ENCODE results near the gene TSPEAR. TPM values are rescaled to one million over a fixed set of nuclear protein-coding genes. Genes with fewer than 3 reads are reported as not detected.
"Not testable (repeated sequence)": the region's sequence is repeated elsewhere in the genome, so short reads cannot be mapped to it uniquely, and the experiment has no call there.

Gene TSPEAR
- total RNA-seq, 2 experiments from 2014 or later, result not detected

- Mint-ChIP-seq H3K9me3 (peaks cover 17% of the 10 kb centered on the region), H3K4me1 (peaks cover 20% of the 10 kb centered on the region), H3K4me3 (no peak overlapping the region), H3K27ac (no peak overlapping the region), H3K27me3 (peaks cover 37% of the 10 kb centered on the region), H3K36me3 (peaks cover 6% of the 10 kb centered on the region)
- DNase-seq, result no peak
These were observed 16.6 kb downstream of the TSPEAR start for GRCh38 chr21:44694776-44695175.

- peaks cover 17% of the 10 kb centered on the region for H3K9me3 Mint-ChIP-seq
- H3K27me3 Mint-ChIP-seq, result peaks cover 22% of the 10 kb centered on the region
- no peak overlapping the region for H3K27ac Mint-ChIP-seq
- H3K36me3 Mint-ChIP-seq, result peaks cover 6% of the 10 kb centered on the region
- H3K4me3 Mint-ChIP-seq, result no peak overlapping the region
- peaks cover 16% of the 10 kb centered on the region for H3K4me1 Mint-ChIP-seq
- no peak for DNase-seq
These were observed 18.4 kb downstream of the TSPEAR start for GRCh38 chr21:44692798-44693512.

GRCh38 chr21:44691686-44692085, 19.7 kb downstream of the TSPEAR start:
- H3K27ac Mint-ChIP-seq, result no peak overlapping the region
- H3K9me3 Mint-ChIP-seq, result peaks cover 17% of the 10 kb centered on the region

GRCh38 chr21:44689740-44690139, 21.6 kb downstream of the TSPEAR start:
- H3K36me3 Mint-ChIP-seq, H3K27me3 Mint-ChIP-seq, H3K27ac Mint-ChIP-seq, DNase-seq, H3K4me3 Mint-ChIP-seq: not testable (repeated sequence)
- H3K9me3 Mint-ChIP-seq, result peaks cover 17% of the 10 kb centered on the region
- peaks cover 18% of the 10 kb centered on the region for H3K4me1 Mint-ChIP-seq

More at GRCh38 chr21:44691686-44692085, 19.7 kb downstream of the TSPEAR start:
- H3K4me1 Mint-ChIP-seq, result peaks cover 12% of the 10 kb centered on the region
- no peak for DNase-seq
- H3K36me3 Mint-ChIP-seq, result peaks cover 6% of the 10 kb centered on the region
- no peak overlapping the region for H3K4me3 Mint-ChIP-seq
- peaks cover 9% of the 10 kb centered on the region for H3K27me3 Mint-ChIP-seq

GRCh38 chr21:44687671-44688070, 23.7 kb downstream of the TSPEAR start:
- peaks cover 7% of the 10 kb centered on the region for H3K9me3 Mint-ChIP-seq
- no peak overlapping the region for H3K4me3 Mint-ChIP-seq
- H3K27ac Mint-ChIP-seq, result no peak overlapping the region
- no peak for DNase-seq
- peaks cover 1% of the 10 kb centered on the region for H3K36me3 Mint-ChIP-seq
- no peaks in the 10 kb centered on the region for H3K27me3 Mint-ChIP-seq
- H3K4me1 Mint-ChIP-seq, result peaks cover 18% of the 10 kb centered on the region

- no peak overlapping the region for H3K4me3 Mint-ChIP-seq
- peaks cover 3% of the 10 kb centered on the region for H3K9me3 Mint-ChIP-seq
- peaks cover 17% of the 10 kb centered on the region for H3K4me1 Mint-ChIP-seq
- no peaks in the 10 kb centered on the region for H3K36me3 Mint-ChIP-seq
- H3K27ac Mint-ChIP-seq, result no peak overlapping the region
- H3K27me3 Mint-ChIP-seq, result no peaks in the 10 kb centered on the region
- no peak for DNase-seq
These were observed 24.4 kb downstream of the TSPEAR start for GRCh38 chr21:44686843-44687561.

GRCh38 chr21:44686000-44686781, 25.2 kb downstream of the TSPEAR start:
- no peak for DNase-seq
- H3K36me3 Mint-ChIP-seq, result no peaks in the 10 kb centered on the region
- peaks cover 8% of the 10 kb centered on the region for H3K4me1 Mint-ChIP-seq
- H3K4me3 Mint-ChIP-seq, result no peak overlapping the region
- no peak overlapping the region for H3K27ac Mint-ChIP-seq
- H3K27me3 Mint-ChIP-seq, result no peaks in the 10 kb centered on the region
- no peaks in the 10 kb centered on the region for H3K9me3 Mint-ChIP-seq

GRCh38 chr21:44685050-44685449, 26.3 kb downstream of the TSPEAR start:
- H3K27ac Mint-ChIP-seq, H3K36me3 Mint-ChIP-seq, H3K4me3 Mint-ChIP-seq, H3K4me1 Mint-ChIP-seq, DNase-seq, H3K9me3 Mint-ChIP-seq, H3K27me3 Mint-ChIP-seq: not testable (repeated sequence)

- Mint-ChIP-seq H3K9me3 (peaks cover 1% of the 10 kb centered on the region), H3K36me3 (no peaks in the 10 kb centered on the region), H3K4me1 (peaks cover 6% of the 10 kb centered on the region), H3K27ac (no peak overlapping the region), H3K4me3 (no peak overlapping the region), H3K27me3 (no peaks in the 10 kb centered on the region)
- no peak for DNase-seq
These were observed 26.9 kb downstream of the TSPEAR start for GRCh38 chr21:44684483-44684882.

GRCh38 chr21:44684077-44684476, 27.3 kb downstream of the TSPEAR start:
- Mint-ChIP-seq H3K4me1 (peaks cover 6% of the 10 kb centered on the region), H3K9me3 (peaks cover 1% of the 10 kb centered on the region), H3K27ac (no peak overlapping the region), H3K4me3 (no peak overlapping the region), H3K27me3 (no peaks in the 10 kb centered on the region), H3K36me3 (no peaks in the 10 kb centered on the region)
- no peak for DNase-seq

- H3K27ac Mint-ChIP-seq, result no peak overlapping the region
These were observed 28.7 kb downstream of the TSPEAR start for GRCh38 chr21:44682580-44683151.

GRCh38 chr21:44681861-44682579, 29.4 kb downstream of the TSPEAR start, which contains the start of gene KRTAP12-1:
KRTAP12-1 (minus strand) TSS chr21:44682163; CDS start chr21:44682123, 40 bp downstream.
- DNase-seq, result no peak
- Mint-ChIP-seq H3K27ac (no peak within 1 kb of the TSS), H3K9me3 (peaks cover 1% of the 10 kb centered on the region), H3K4me1 (peaks cover 6% of the 10 kb centered on the region), H3K27me3 (no peaks in the 10 kb centered on the region), H3K36me3 (no peaks in the 10 kb centered on the region), H3K4me3 (no peak within 1 kb of the TSS)

More at GRCh38 chr21:44682580-44683151, 28.7 kb downstream of the TSPEAR start:
- Mint-ChIP-seq H3K9me3 (peaks cover 1% of the 10 kb centered on the region), H3K27me3 (no peaks in the 10 kb centered on the region), H3K4me3 (no peak overlapping the region), H3K36me3 (no peaks in the 10 kb centered on the region), H3K4me1 (peaks cover 6% of the 10 kb centered on the region)
- no peak for DNase-seq

GRCh38 chr21:44681152-44681551, 30.2 kb downstream of the TSPEAR start:
- Mint-ChIP-seq H3K36me3 (no peaks in the 10 kb centered on the region), H3K27ac (no peak overlapping the region)

GRCh38 chr21:44677881-44678280, 33.5 kb downstream of the TSPEAR start:
- H3K36me3 Mint-ChIP-seq, result no peaks in the 10 kb centered on the region
- no peaks in the 10 kb centered on the region for H3K4me1 Mint-ChIP-seq
- H3K27me3 Mint-ChIP-seq, result no peaks in the 10 kb centered on the region

More at GRCh38 chr21:44681152-44681551, 30.2 kb downstream of the TSPEAR start:
- no peak for DNase-seq
- peaks cover 1% of the 10 kb centered on the region for H3K9me3 Mint-ChIP-seq
- no peak overlapping the region for H3K4me3 Mint-ChIP-seq
- H3K4me1 Mint-ChIP-seq, result peaks cover 3% of the 10 kb centered on the region
- no peaks in the 10 kb centered on the region for H3K27me3 Mint-ChIP-seq

More at GRCh38 chr21:44677881-44678280, 33.5 kb downstream of the TSPEAR start:
- DNase-seq, result no peak
- Mint-ChIP-seq H3K9me3 (peaks cover 15% of the 10 kb centered on the region), H3K4me3 (no peak overlapping the region), H3K27ac (no peak overlapping the region)
